ENCODE measurements around the gene CHD3.

- TF ChIP-seq POLR2A (IDR thresholded peaks at IDR 0.05; ENCODE audit: low read depth, low read length), result no peak
- no peak for TF ChIP-seq TAF1 (IDR thresholded peaks at IDR 0.05; ENCODE audit: borderline replicate concordance, low read depth, low read length)
These were observed 57.9 kb downstream of the CHD3 start for GRCh38 chr17:7946441-7946840.

Measured in GM12892 (cell line).